H1 (cell line): ENCODE data around the gene AFAP1L2. TPM values are rescaled to one million over a fixed set of nuclear protein-coding genes. Genes with fewer than 3 reads are reported as not detected.

Experiments used
- CTCF ChIA-PET: fragments of 300-600 bp; sonication (Branson Sonifier 250); formaldehyde crosslinking; loops from one replicate; lab custom pipeline; 2021; ENCODE audit not compliant: partially characterized antibody; lab: Charles Lee
- POLR2A ChIA-PET: fragments of 300-600 bp; sonication (Branson Sonifier 250); formaldehyde crosslinking; loops from one replicate; lab custom pipeline; 2021; ENCODE audit warnings: inconsistent platforms; ENCODE audit not compliant: partially characterized antibody; lab: Charles Lee
- DNase-seq, 2 experiments: peaks; one replicate each; pipeline versions ENCODE4 v3.0.0 to v3.0.0-alpha.2; 2010 to 2022; ENCODE audit warnings: low spot score in 2 of 2, low read depth in 1 of 2, mixed read lengths in 1 of 2
- FAIRE-seq: peaks from 2 replicates; lab custom pipeline; 2011; peaks lifted over from hg19 to GRCh38; lab: Jason Lieb, UNC
- H2AFZ ChIP-seq: 2 replicates; pipeline ENCODE4 v1.8.1; 2012; ENCODE audit warnings: low read length, inconsistent platforms
- H2AK5ac ChIP-seq: 2 replicates; pipeline ENCODE4 v1.6.1; 2013; ENCODE audit warnings: low read depth, low read length
- H2BK120ac ChIP-seq: replicated peaks from 2 replicates; pipeline ENCODE3; 2013; ENCODE audit warnings: low read depth, low read length, inconsistent platforms
- H2BK12ac ChIP-seq: 2 replicates; pipeline ENCODE4 v1.6.1; 2013; ENCODE audit warnings: low read depth, low read length
- H2BK15ac ChIP-seq: 2 replicates; pipeline ENCODE4 v1.6.1; 2013; ENCODE audit warnings: low read length
- H2BK20ac ChIP-seq: 2 replicates; pipeline ENCODE4 v1.6.1; 2013; ENCODE audit warnings: low read length
- H2BK5ac ChIP-seq: 2 replicates; pipeline ENCODE4 v1.6.1; 2013; ENCODE audit warnings: low read depth, low read length
- H3K14ac ChIP-seq: 2 replicates; pipeline ENCODE4 v1.6.1; 2013; ENCODE audit warnings: inconsistent platforms; ENCODE audit not compliant: insufficient read length
- H3K18ac ChIP-seq: 2 replicates; pipeline ENCODE4 v1.6.1; 2013; ENCODE audit warnings: low read length; ENCODE audit errors: extremely low read depth
- H3K23ac ChIP-seq: 2 replicates; pipeline ENCODE4 v1.6.1; 2013; ENCODE audit warnings: inconsistent platforms; ENCODE audit not compliant: insufficient read length
- H3K23me2 ChIP-seq: 2 replicates; pipeline ENCODE4 v1.6.1; 2013; ENCODE audit warnings: low read depth, low read length
- H3K27ac ChIP-seq: 2 replicates; pipeline ENCODE4 v1.6.1; 2011; ENCODE audit warnings: low read depth, low read length, inconsistent platforms
- H3K27me3 ChIP-seq, 4 experiments: replicated peaks in 1 of 4; 1 replicate in 1 of 4; 2 replicates in 3 of 4; pipeline versions ENCODE4 v1.6.1 to v1.8.1; 2011 to 2013; ENCODE audit warnings: low read length in 3 of 4, mild to moderate bottlenecking in 3 of 4, inconsistent platforms in 2 of 4, mixed read lengths in 2 of 4, moderate library complexity in 1 of 4; ENCODE audit not compliant: control insufficient read depth in 3 of 4, insufficient read depth in 3 of 4; ENCODE audit errors: extremely low read depth in 1 of 4
- H3K36me3 ChIP-seq, 4 experiments: 2 replicates each; pipeline versions ENCODE4 v1.6.1 to v1.8.1; 2011 to 2013; ENCODE audit warnings: mild to moderate bottlenecking in 4 of 4, low read length in 3 of 4, moderate library complexity in 2 of 4, control low read depth in 1 of 4, inconsistent platforms in 1 of 4; ENCODE audit not compliant: insufficient read depth in 4 of 4, control insufficient read depth in 2 of 4
- H3K4ac ChIP-seq: replicated peaks from 2 replicates; pipeline ENCODE3; 2013; ENCODE audit warnings: low read length, low read depth, mixed read lengths, inconsistent platforms; ENCODE audit not compliant: insufficient read length
- H3K4me1 ChIP-seq, 4 experiments: replicated peaks in 1 of 4; 1 replicate in 1 of 4; 2 replicates in 3 of 4; pipeline versions ENCODE4 v1.6.1 to v1.8.1; 2011 to 2013; ENCODE audit warnings: low read length in 3 of 4, inconsistent platforms in 2 of 4, mixed read lengths in 1 of 4; ENCODE audit not compliant: insufficient read depth in 4 of 4, control insufficient read depth in 3 of 4
- H3K4me2 ChIP-seq, 2 experiments: 2 replicates each; pipeline versions ENCODE4 v1.6.1 to v1.8.1; 2011 to 2013; ENCODE audit warnings: low read depth in 2 of 2, low read length in 2 of 2, control low read depth in 1 of 2, inconsistent platforms in 1 of 2, mild to moderate bottlenecking in 1 of 2; ENCODE audit not compliant: insufficient read depth in 1 of 2
- H3K4me3 ChIP-seq, 4 experiments: fragments of 200-600, 300-600 bp in 1 of 4; sonication (generic), shearing (Covaris generic), sonication (Bioruptor Twin) in 1 of 4; 2 replicates each; pipeline versions ENCODE4 v1.5.1 to v1.8.1; 2011 to 2016; ENCODE audit warnings: low read length in 4 of 4, low read depth in 3 of 4, control low read depth in 2 of 4, inconsistent platforms in 2 of 4, mild to moderate bottlenecking in 2 of 4, mixed read lengths in 1 of 4, moderate library complexity in 1 of 4; ENCODE audit not compliant: insufficient read depth in 2 of 4; ENCODE audit errors: extremely low read depth in 1 of 4
- H3K56ac ChIP-seq: replicated peaks from 2 replicates; pipeline ENCODE3; 2013; ENCODE audit warnings: low read depth, mild to moderate bottlenecking, mixed read lengths, low read length, inconsistent platforms; ENCODE audit not compliant: insufficient read length
- H3K79me1 ChIP-seq: 2 replicates; pipeline ENCODE4 v1.6.1; 2013; ENCODE audit warnings: low read depth, low read length, control low read depth
- H3K79me2 ChIP-seq, 2 experiments: 2 replicates each; pipeline versions ENCODE4 v1.6.1 to v1.8.1; 2012 to 2013; ENCODE audit warnings: low read length in 2 of 2, mild to moderate bottlenecking in 2 of 2, inconsistent platforms in 1 of 2; ENCODE audit not compliant: insufficient read depth in 2 of 2, control insufficient read depth in 1 of 2
- H3K9ac ChIP-seq, 4 experiments: replicated peaks in 1 of 4; 1 replicate in 1 of 4; 2 replicates in 3 of 4; pipeline versions ENCODE4 v1.6.1 to v1.8.1; 2011 to 2013; ENCODE audit warnings: low read depth in 3 of 4, low read length in 3 of 4, control low read depth in 2 of 4, mild to moderate bottlenecking in 2 of 4, moderate library complexity in 2 of 4, inconsistent platforms in 1 of 4; ENCODE audit errors: extremely low read depth in 1 of 4
- H3K9me3 ChIP-seq, 2 experiments: 2 replicates each; pipeline versions ENCODE4 v1.6.1 to v1.8.1; 2012 to 2013; ENCODE audit warnings: mild to moderate bottlenecking in 2 of 2, moderate library complexity in 2 of 2, control low read depth in 1 of 2, inconsistent platforms in 1 of 2, low read depth in 1 of 2, low read length in 1 of 2, mixed read lengths in 1 of 2; ENCODE audit not compliant: insufficient read depth in 2 of 2
- H4K20me1 ChIP-seq, 2 experiments: replicated peaks in 1 of 2; 2 replicates each; pipeline versions ENCODE3 to v1.8.1; 2011 to 2013; ENCODE audit warnings: inconsistent platforms in 2 of 2, low read length in 2 of 2, mild to moderate bottlenecking in 1 of 2; ENCODE audit not compliant: insufficient read depth in 2 of 2, control insufficient read depth in 1 of 2
- H4K5ac ChIP-seq: 2 replicates; pipeline ENCODE4 v1.6.1; 2013; ENCODE audit warnings: low read length, low read depth, mixed read lengths, inconsistent platforms; ENCODE audit not compliant: insufficient read length
- H4K8ac ChIP-seq: 2 replicates; pipeline ENCODE4 v1.8.0; 2013; ENCODE audit warnings: mild to moderate bottlenecking, moderate library complexity, low read length, inconsistent platforms; ENCODE audit not compliant: insufficient read depth; ENCODE audit errors: extremely low read depth
- H4K91ac ChIP-seq: replicated peaks from 2 replicates; pipeline ENCODE3; 2013; ENCODE audit warnings: low read length, mixed read lengths, inconsistent platforms; ENCODE audit not compliant: insufficient read length
- CBX5 ChIP-seq: fragments of 300-800, 300-1000 bp; sonication (generic); IDR thresholded peaks from 2 replicates; pipeline ENCODE4 v1.7.1; 2016; ENCODE audit warnings: antibody characterized with exemption, low read length, low read depth
- CBX8 ChIP-seq: fragments of 300-800, 300-1000 bp; sonication (generic); IDR thresholded peaks from 2 replicates; pipeline ENCODE4 v1.7.1; 2016; ENCODE audit warnings: low read depth, low read length, borderline replicate concordance
- CHD2 ChIP-seq: IDR thresholded peaks from 2 replicates; pipeline ENCODE4 v1.6.1; 2012; ENCODE audit warnings: low read length, improper control_type of control experiment
- CTCF ChIP-seq, 3 experiments: IDR thresholded peaks; 1 replicate in 2 of 3; 2 replicates in 1 of 3; pipeline versions ENCODE4 v1.5.1 to v1.6.1; 2011; ENCODE audit warnings: low read length in 3 of 3, mild to moderate bottlenecking in 3 of 3, inconsistent platforms in 2 of 3, low read depth in 1 of 3, moderate library complexity in 1 of 3; ENCODE audit not compliant: insufficient read depth in 1 of 3; ENCODE audit errors: control extremely low read depth in 1 of 3
- GABPA ChIP-seq: IDR thresholded peaks from 2 replicates; pipeline ENCODE4 v1.6.1; 2011; ENCODE audit warnings: mild to moderate bottlenecking, low read length, moderate library complexity, borderline replicate concordance; ENCODE audit not compliant: insufficient read depth
- JUN ChIP-seq: IDR thresholded peaks from 2 replicates; pipeline ENCODE4 v1.6.1; 2011; ENCODE audit warnings: low read depth, mild to moderate bottlenecking, improper control_type of control experiment, low read length
- PHF8 ChIP-seq: fragments of 200-600 bp; sonication (generic); conservative IDR thresholded peaks from 2 replicates; pipeline ENCODE4 v1.7.1; 2012; ENCODE audit warnings: low read depth, mild to moderate bottlenecking, inconsistent platforms, low read length, moderate library complexity
- POLR2AphosphoS5 ChIP-seq: IDR thresholded peaks from 2 replicates; pipeline ENCODE4 v1.6.1; 2011; ENCODE audit warnings: low read depth, low read length
- RBBP5 ChIP-seq: IDR thresholded peaks from 2 replicates; pipeline ENCODE4 v1.7.1; 2012; ENCODE audit warnings: low read depth, mild to moderate bottlenecking, inconsistent platforms, low read length, moderate library complexity, borderline replicate concordance
- RFX5 ChIP-seq: IDR thresholded peaks from 2 replicates; pipeline ENCODE4 v1.6.1; 2011; ENCODE audit warnings: low read depth, low read length, improper control_type of control experiment, borderline replicate concordance
- SIX5 ChIP-seq: IDR thresholded peaks from 2 replicates; pipeline ENCODE4 v1.6.1; 2011; ENCODE audit warnings: mild to moderate bottlenecking, low read depth, low read length
- YY1 ChIP-seq: IDR thresholded peaks from 2 replicates; pipeline ENCODE4 v1.6.1; 2011; ENCODE audit warnings: low read depth, mild to moderate bottlenecking, low read length
- WGBS, 2 experiments: shearing (Covaris generic) in 1 of 2; methylation state at CpG; one replicate each; pipeline versions ENCODE4 v1.1.6 to v1.1.7; 2013 to 2015; ENCODE audit warnings: low lambda C conversion rate in 2 of 2, mixed read lengths in 2 of 2, inconsistent platforms in 1 of 2, low coverage in 1 of 2, missing lambda C conversion rate in 1 of 2; ENCODE audit not compliant: insufficient replicate concordance in 2 of 2, insufficient coverage in 1 of 2, insufficient read length in 1 of 2; ENCODE audit errors: extremely low coverage in 1 of 2, missing lambda C conversion rate in 1 of 2; 5-methylcytosine and 5-hydroxymethylcytosine counted together
- polyA plus RNA-seq, 7 experiments: library from polyadenylated mRNA; depleted of rRNA in 3 of 7; stranded (reverse) in 5 of 7; unstranded in 2 of 7; fragments of >200 nt in 5 of 7; fragments of 200-250 nt in 2 of 7; gene quantifications; 1 replicate in 5 of 7; 2 replicates in 1 of 7; 4 replicates in 1 of 7; pipeline versions ENCODE4 v1.2.1 to v1.2.3, GENCODE V29; 2011 to 2013; ENCODE audit warnings: missing spikeins in 2 of 7, mixed read lengths in 2 of 7
- total RNA-seq: library from RNA; stranded (reverse); fragmentation: NEBNext Ultra II Directional; extraction: Animal tissue kit (Norgen Biotek cat#: 25700); gene quantifications from 2 replicates; pipeline ENCODE4 v1.2.1, GENCODE V29; 2021

AFAP1L2 gene
- total and polyA plus RNA-seq, 2 of the 8 experiments (the other 6 are each of a cell fraction or from before 2014, with no cell fraction given) = 3.9 to 6.4 TPM

GRCh38 chr10:114310346-114310745 lies 94.0 kb downstream of the AFAP1L2 start:
- no peak overlapping the region for H4K5ac ChIP-seq
- H3K18ac ChIP-seq = no peak overlapping the region
- POLR2A ChIA-PET = no interaction called here
- DNase-seq (no peak), FAIRE-seq (no peak)
- H3K14ac ChIP-seq = no peak overlapping the region
- no peak overlapping the region for H3K23ac ChIP-seq
- peak overlapping the region; percentile 22 for H4K8ac ChIP-seq
- no peaks in the 10 kb centered on the region; a peak in 2 of 7 replicates for H3K4me1 ChIP-seq
- no peaks in the 10 kb centered on the region for H3K79me1 ChIP-seq
- H3K4me2 ChIP-seq = no peak overlapping the region
- no peak overlapping the region for H2BK12ac ChIP-seq
- H3K9ac ChIP-seq = no peak overlapping the region
- no peaks in the 10 kb centered on the region; the same call in 1 of the 2 replicates for H3K23me2 ChIP-seq
- H2BK120ac ChIP-seq = no peak overlapping the region
- no peaks in the 10 kb centered on the region for H3K9me3 ChIP-seq
- 85% methylated on average over 6 of the region's 10 CpGs; no CpG with 5 or more reads in 1 of the 2 experiments for WGBS, 2 experiments
- no peak overlapping the region for H3K27ac ChIP-seq
- no peak overlapping the region for H3K56ac ChIP-seq
- no peaks in the 10 kb centered on the region for H3K79me2 ChIP-seq
- no peaks in the 10 kb centered on the region for H4K20me1 ChIP-seq
- H2AK5ac ChIP-seq = no peak overlapping the region
- H4K91ac ChIP-seq = no peak overlapping the region
- no peak overlapping the region for H3K4me3 ChIP-seq
- no peaks in the 10 kb centered on the region for H3K27me3 ChIP-seq
- no peaks in the 10 kb centered on the region for H3K36me3 ChIP-seq
- no peak overlapping the region for H2BK20ac ChIP-seq
- CTCF ChIA-PET = interaction anchor here (1.0 to 1.3 kb wide), 2 partner anchors 77 to 116 kb away, joined by 3 to 4 read pairs; no protein-coding TSS in a partner anchor
- H2AFZ ChIP-seq = no peak overlapping the region
- no peak overlapping the region for H2BK15ac ChIP-seq
- H3K4ac ChIP-seq = no peak overlapping the region
- no peak overlapping the region for H2BK5ac ChIP-seq
- TF ChIP-seq POLR2AphosphoS5 (no peak), RBBP5 (no peak), GABPA (no peak), CBX8 (no peak), CHD2 (no peak), CBX5 (no peak), CTCF (IDR thresholded peaks at IDR 0.05; ENCODE audit: control extremely low read depth in 1 of 3, insufficient read depth in 1 of 3, low read depth in 1 of 3, low read length in 3 of 3) (no peak), YY1 (no peak), SIX5 (no peak), PHF8 (no peak), JUN (no peak), RFX5 (no peak)
